ENCODE data around the gene FANCB.
A peak's percentile ranks its signal among the peaks of the same experiment; 100 is the strongest.

The FANCB gene

DNA sequence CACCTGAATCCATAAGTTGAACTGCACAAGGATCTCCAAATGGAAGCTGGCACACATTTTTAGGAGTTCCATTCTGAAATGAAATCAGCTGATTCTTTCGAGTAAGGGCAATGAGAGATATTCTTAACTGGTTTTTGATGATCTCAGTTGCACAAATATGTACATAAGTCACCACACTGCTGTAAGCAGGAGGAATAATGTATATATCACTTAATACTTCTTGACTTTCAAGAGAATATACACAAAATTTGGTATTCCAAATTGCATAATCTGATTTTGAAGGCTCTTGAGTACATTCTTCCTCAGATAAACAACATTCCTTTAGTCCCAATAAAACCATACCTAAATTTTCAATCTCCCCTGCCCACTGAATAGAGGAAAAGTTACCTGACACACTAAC is 8.2 kb downstream of the FANCB start:
- no peaks in the 10 kb centered on the region for H3K27me3 ChIP-seq (ENCODE audit: control insufficient read depth in 1 of 2, insufficient read depth in 1 of 2, low read length in 2 of 2)
- H3K4me1 ChIP-seq (ENCODE audit: control insufficient read depth, insufficient read depth, low read depth, low read length) = no peaks in the 10 kb centered on the region
- no peak overlapping the region for H2BK5ac ChIP-seq (ENCODE audit: low read depth, low read length, poor library complexity, severe bottlenecking)
- no peak overlapping the region for H2AK5ac ChIP-seq (ENCODE audit: low read length, severe bottlenecking)
- H3K4me3 ChIP-seq (ENCODE audit: insufficient read depth in 1 of 2, low read depth in 1 of 2, low read length in 2 of 2) = no peak overlapping the region
- no peak overlapping the region for H3K4me2 ChIP-seq (ENCODE audit: low read length, poor library complexity, severe bottlenecking)
- H3K79me1 ChIP-seq (replicated peaks; ENCODE audit: low read length, poor library complexity, severe bottlenecking) = peaks cover 2% of the 10 kb centered on the region
- H4K91ac ChIP-seq (ENCODE audit: low read length) = no peak overlapping the region
- H2AFZ ChIP-seq (ENCODE audit: low read depth, low read length) = no peak overlapping the region
- H2BK120ac ChIP-seq (ENCODE audit: low read depth, low read length) = no peak overlapping the region
- no peak overlapping the region for H3K9ac ChIP-seq (ENCODE audit: low read length)
- H3K23ac ChIP-seq (ENCODE audit: low read length in 2 of 2) = no peak overlapping the region
- H3K9me3 ChIP-seq (ENCODE audit: control insufficient read depth, low read length) = peaks cover 4% of the 10 kb centered on the region
- H2BK15ac ChIP-seq (ENCODE audit: low read depth, poor library complexity, severe bottlenecking) = no peak overlapping the region
- peak overlapping the region; percentile 38 for H3K27ac ChIP-seq (ENCODE audit: low read length, poor library complexity, severe bottlenecking)
- WGBS = no CpG with 5 or more reads among the region's 1 CpG
- peak; percentile 17 for DNase-seq
- no peak overlapping the region for H3K14ac ChIP-seq (ENCODE audit: low read length in 2 of 2)
- H3K36me3 ChIP-seq (ENCODE audit: control insufficient read depth in 1 of 2, insufficient read depth in 2 of 2, low read depth in 1 of 2, low read length in 2 of 2) = no peaks in the 10 kb centered on the region
- H2BK12ac ChIP-seq (ENCODE audit: low read length in 2 of 2) = no peak overlapping the region
- H3K4ac ChIP-seq (ENCODE audit: low read depth in 1 of 2, low read length in 2 of 2) = no peak overlapping the region
- no peak overlapping the region for H3K18ac ChIP-seq (ENCODE audit: low read depth in 1 of 2, low read length in 2 of 2)
- H4K8ac ChIP-seq (ENCODE audit: low read length) = no peak overlapping the region

DNA sequence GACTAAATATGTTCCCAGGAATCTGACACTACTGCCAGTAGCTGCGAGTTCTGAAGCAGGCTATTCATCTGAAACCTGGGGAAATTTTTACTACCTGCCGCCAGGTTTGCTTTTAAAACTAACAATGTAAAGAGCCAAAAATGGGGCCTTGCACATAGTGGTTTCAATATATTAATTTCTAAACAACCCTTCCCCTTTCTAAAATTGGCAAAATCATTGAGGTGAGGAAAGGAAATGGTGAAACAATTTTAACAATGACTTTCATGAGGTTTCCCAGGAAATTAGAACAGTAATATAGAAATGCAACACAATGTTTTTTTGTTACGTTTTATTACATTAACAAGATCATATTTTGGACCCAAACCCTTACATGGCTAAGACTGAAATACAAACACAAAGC is 21.3 kb downstream of the FANCB start:
- Histone ChIP-seq H3K27me3 (ENCODE audit: control insufficient read depth in 1 of 2, insufficient read depth in 1 of 2, low read length in 2 of 2) (no peaks in the 10 kb centered on the region), H4K91ac (ENCODE audit: low read length) (no peak overlapping the region), H3K79me1 (replicated peaks; ENCODE audit: low read length, poor library complexity, severe bottlenecking) (no peaks in the 10 kb centered on the region), H3K4me3 (ENCODE audit: insufficient read depth in 1 of 2, low read depth in 1 of 2, low read length in 2 of 2) (no peak overlapping the region), H3K23ac (ENCODE audit: low read length in 2 of 2) (no peak overlapping the region), H3K9me3 (ENCODE audit: control insufficient read depth, low read length) (no peaks in the 10 kb centered on the region), H2AFZ (ENCODE audit: low read depth, low read length) (no peak overlapping the region), H3K14ac (ENCODE audit: low read length in 2 of 2) (no peak overlapping the region), H3K27ac (ENCODE audit: low read length, poor library complexity, severe bottlenecking) (no peak overlapping the region), H2BK120ac (ENCODE audit: low read depth, low read length) (no peak overlapping the region), H3K4me1 (ENCODE audit: control insufficient read depth, insufficient read depth, low read depth, low read length) (no peaks in the 10 kb centered on the region), H3K36me3 (ENCODE audit: control insufficient read depth in 1 of 2, insufficient read depth in 2 of 2, low read depth in 1 of 2, low read length in 2 of 2) (no peaks in the 10 kb centered on the region), H4K8ac (ENCODE audit: low read length) (no peak overlapping the region), H3K4ac (ENCODE audit: low read depth in 1 of 2, low read length in 2 of 2) (no peak overlapping the region), H3K4me2 (ENCODE audit: low read length, poor library complexity, severe bottlenecking) (no peak overlapping the region), H3K18ac (ENCODE audit: low read depth in 1 of 2, low read length in 2 of 2) (no peak overlapping the region), H3K9ac (ENCODE audit: low read length) (no peak overlapping the region), H2AK5ac (ENCODE audit: low read length, severe bottlenecking) (no peak overlapping the region), H2BK12ac (ENCODE audit: low read length in 2 of 2) (no peak overlapping the region), H2BK15ac (ENCODE audit: low read depth, poor library complexity, severe bottlenecking) (no peak overlapping the region), H2BK5ac (ENCODE audit: low read depth, low read length, poor library complexity, severe bottlenecking) (no peak overlapping the region)
- 100% methylated on average over 1 of the region's 3 CpGs for WGBS
- DNase-seq = no peak

DNA sequence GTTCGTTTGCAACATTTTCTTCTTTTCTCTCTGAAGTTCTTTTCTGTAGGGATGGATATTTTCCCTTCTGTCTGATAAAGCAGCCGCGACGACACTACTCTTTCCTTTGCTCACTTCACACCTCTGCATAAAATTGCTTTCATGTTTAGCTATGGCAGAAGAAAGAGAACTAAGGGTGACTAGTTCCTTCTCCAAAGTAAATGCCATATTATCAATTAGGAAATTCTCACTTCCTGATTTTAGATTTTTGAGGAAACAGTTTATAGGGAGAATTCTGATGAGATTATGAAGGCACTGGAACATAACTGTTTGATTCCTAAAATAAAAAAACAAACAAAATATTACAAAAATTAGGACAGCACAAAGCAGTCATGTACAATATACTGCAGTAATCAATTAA is 29.2 kb downstream of the FANCB start:
- H3K27ac ChIP-seq (ENCODE audit: low read length, poor library complexity, severe bottlenecking) = no peak overlapping the region
- no peak overlapping the region for H2BK120ac ChIP-seq (ENCODE audit: low read depth, low read length)
- no peaks in the 10 kb centered on the region for H3K27me3 ChIP-seq (ENCODE audit: control insufficient read depth in 1 of 2, insufficient read depth in 1 of 2, low read length in 2 of 2)
- H3K36me3 ChIP-seq (ENCODE audit: control insufficient read depth in 1 of 2, insufficient read depth in 2 of 2, low read depth in 1 of 2, low read length in 2 of 2) = no peaks in the 10 kb centered on the region
- H3K18ac ChIP-seq (ENCODE audit: low read depth in 1 of 2, low read length in 2 of 2) = no peak overlapping the region
- no peak overlapping the region for H2AK5ac ChIP-seq (ENCODE audit: low read length, severe bottlenecking)
- H3K9me3 ChIP-seq (ENCODE audit: control insufficient read depth, low read length) = no peaks in the 10 kb centered on the region
- no peaks in the 10 kb centered on the region for H3K4me1 ChIP-seq (ENCODE audit: control insufficient read depth, insufficient read depth, low read depth, low read length)
- H4K91ac ChIP-seq (ENCODE audit: low read length) = no peak overlapping the region
- H2AFZ ChIP-seq (ENCODE audit: low read depth, low read length) = no peak overlapping the region
- no peak overlapping the region for H3K4ac ChIP-seq (ENCODE audit: low read depth in 1 of 2, low read length in 2 of 2)
- H3K23ac ChIP-seq (ENCODE audit: low read length in 2 of 2) = no peak overlapping the region
- whole genome bisulfite sequencing = no CpG with 5 or more reads among the region's 4 CpGs
- H3K4me2 ChIP-seq (ENCODE audit: low read length, poor library complexity, severe bottlenecking) = no peak overlapping the region
- H3K9ac ChIP-seq (ENCODE audit: low read length) = no peak overlapping the region
- H2BK5ac ChIP-seq (ENCODE audit: low read depth, low read length, poor library complexity, severe bottlenecking) = no peak overlapping the region
- no peaks in the 10 kb centered on the region for H3K79me1 ChIP-seq (replicated peaks; ENCODE audit: low read length, poor library complexity, severe bottlenecking)
- no peak overlapping the region for H4K8ac ChIP-seq (ENCODE audit: low read length)
- no peak overlapping the region for H2BK12ac ChIP-seq (ENCODE audit: low read length in 2 of 2)
- no peak overlapping the region for H2BK15ac ChIP-seq (ENCODE audit: low read depth, poor library complexity, severe bottlenecking)
- H3K14ac ChIP-seq (ENCODE audit: low read length in 2 of 2) = no peak overlapping the region
- DNase-seq = no peak
- H3K4me3 ChIP-seq (ENCODE audit: insufficient read depth in 1 of 2, low read depth in 1 of 2, low read length in 2 of 2) = no peak overlapping the region

DNA sequence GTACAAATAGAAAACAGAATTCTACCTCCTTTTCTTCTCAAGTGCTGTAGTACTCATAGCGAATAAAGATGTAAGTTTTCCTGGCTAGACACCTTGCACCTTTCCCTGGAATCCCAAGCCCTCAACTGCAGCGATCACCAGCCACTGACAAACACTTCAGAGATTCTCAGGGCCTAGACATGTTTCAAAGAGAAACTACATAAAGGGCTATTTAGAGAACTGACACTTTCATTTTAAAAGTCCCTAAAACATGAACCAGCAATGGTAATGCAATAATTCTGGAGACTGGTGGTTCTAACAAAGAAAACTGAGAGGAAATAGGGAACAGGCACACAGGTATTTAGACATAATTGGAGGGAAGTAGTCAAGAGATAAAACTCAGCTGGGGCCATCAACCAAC is 35.7 kb downstream of the FANCB start:
- Histone ChIP-seq H3K4ac (ENCODE audit: low read depth in 1 of 2, low read length in 2 of 2) (no peak overlapping the region), H3K4me1 (ENCODE audit: control insufficient read depth, insufficient read depth, low read depth, low read length) (no peaks in the 10 kb centered on the region), H3K9me3 (ENCODE audit: control insufficient read depth, low read length) (no peaks in the 10 kb centered on the region), H3K23ac (ENCODE audit: low read length in 2 of 2) (no peak overlapping the region), H2BK12ac (ENCODE audit: low read length in 2 of 2) (no peak overlapping the region), H4K8ac (ENCODE audit: low read length) (no peak overlapping the region), H3K18ac (ENCODE audit: low read depth in 1 of 2, low read length in 2 of 2) (no peak overlapping the region), H3K36me3 (ENCODE audit: control insufficient read depth in 1 of 2, insufficient read depth in 2 of 2, low read depth in 1 of 2, low read length in 2 of 2) (no peaks in the 10 kb centered on the region), H3K27ac (ENCODE audit: low read length, poor library complexity, severe bottlenecking) (no peak overlapping the region), H2BK15ac (ENCODE audit: low read depth, poor library complexity, severe bottlenecking) (no peak overlapping the region), H3K4me3 (ENCODE audit: insufficient read depth in 1 of 2, low read depth in 1 of 2, low read length in 2 of 2) (no peak overlapping the region), H2BK120ac (ENCODE audit: low read depth, low read length) (no peak overlapping the region), H3K9ac (ENCODE audit: low read length) (no peak overlapping the region), H2BK5ac (ENCODE audit: low read depth, low read length, poor library complexity, severe bottlenecking) (no peak overlapping the region), H2AK5ac (ENCODE audit: low read length, severe bottlenecking) (no peak overlapping the region), H4K91ac (ENCODE audit: low read length) (no peak overlapping the region), H3K79me1 (replicated peaks; ENCODE audit: low read length, poor library complexity, severe bottlenecking) (no peaks in the 10 kb centered on the region), H3K14ac (ENCODE audit: low read length in 2 of 2) (no peak overlapping the region), H2AFZ (ENCODE audit: low read depth, low read length) (no peak overlapping the region), H3K4me2 (ENCODE audit: low read length, poor library complexity, severe bottlenecking) (no peak overlapping the region), H3K27me3 (ENCODE audit: control insufficient read depth in 1 of 2, insufficient read depth in 1 of 2, low read length in 2 of 2) (no peaks in the 10 kb centered on the region)
- WGBS = 100% methylated on average over 2 of the region's 2 CpGs
- no peak for DNase-seq
